ENCODE results near the gene NRARP. TPM values are rescaled to one million over a fixed set of nuclear protein-coding genes. Genes with fewer than 3 reads are reported as not detected.

NRARP gene
- total RNA-seq, 1 experiment from 2014 or later: 51.5 TPM

DNA sequence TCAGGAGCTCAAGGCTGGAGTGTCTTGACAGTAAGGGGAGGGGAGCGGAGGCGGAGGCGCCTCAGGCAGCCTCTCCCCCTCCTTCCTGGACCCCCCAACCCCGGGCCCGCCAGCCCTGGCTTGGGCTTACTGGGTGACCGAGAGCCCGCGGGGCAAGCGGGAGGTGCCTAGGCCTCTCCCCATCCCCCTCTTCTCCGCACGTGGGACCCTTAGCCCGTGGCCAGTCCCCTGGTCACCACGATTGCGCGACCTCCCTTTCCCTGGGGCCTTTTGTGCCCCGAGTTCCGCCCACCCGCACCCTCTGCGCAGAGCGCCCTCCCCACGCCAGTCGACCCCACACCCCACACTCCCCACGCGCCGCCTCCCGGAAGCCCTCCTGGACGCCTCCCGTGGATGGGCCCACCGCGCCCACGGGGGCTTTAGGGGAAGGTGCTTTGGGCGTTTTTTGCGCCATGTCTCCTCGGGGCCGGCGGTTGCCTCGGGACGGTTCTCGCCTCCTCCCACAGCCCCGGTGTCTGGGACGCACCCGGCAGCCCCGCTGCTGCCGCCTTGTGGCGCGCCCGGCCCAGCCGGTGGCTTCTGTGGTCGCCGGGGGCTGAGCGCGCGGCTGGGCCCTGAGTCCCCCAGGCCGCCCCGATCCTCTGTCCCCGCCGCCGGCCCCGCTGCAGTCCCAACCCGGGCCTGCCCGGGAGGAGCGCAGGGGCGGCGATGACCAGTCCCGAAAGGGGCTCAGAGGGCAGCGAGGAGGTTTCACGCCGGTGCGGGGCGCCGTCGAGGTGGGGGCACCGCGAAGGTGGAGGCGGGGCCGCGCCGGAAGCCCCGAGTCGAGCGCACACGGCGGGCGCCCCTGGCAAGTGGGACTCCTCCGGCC, 21.4 kb downstream of the NRARP start (continued):
- TF ChIP-seq HMGXB4 (CRISPR knock-in tag; IDR thresholded peaks at IDR 0.05) (peak; percentile 95), ZNF121 (CRISPR knock-in tag; IDR thresholded peaks at IDR 0.05) (no peak), RELA (CRISPR knock-in tag; IDR thresholded peaks at IDR 0.05; ENCODE audit: borderline replicate concordance) (no peak), TP53 (CRISPR knock-in tag; IDR thresholded peaks at IDR 0.05) (no peak), ESRRA (CRISPR knock-in tag; IDR thresholded peaks at IDR 0.05; ENCODE audit: borderline replicate concordance) (no peak), SOX15 (CRISPR knock-in tag; IDR thresholded peaks at IDR 0.05) (no peak)
- TF ChIP-seq, protein P1, sequence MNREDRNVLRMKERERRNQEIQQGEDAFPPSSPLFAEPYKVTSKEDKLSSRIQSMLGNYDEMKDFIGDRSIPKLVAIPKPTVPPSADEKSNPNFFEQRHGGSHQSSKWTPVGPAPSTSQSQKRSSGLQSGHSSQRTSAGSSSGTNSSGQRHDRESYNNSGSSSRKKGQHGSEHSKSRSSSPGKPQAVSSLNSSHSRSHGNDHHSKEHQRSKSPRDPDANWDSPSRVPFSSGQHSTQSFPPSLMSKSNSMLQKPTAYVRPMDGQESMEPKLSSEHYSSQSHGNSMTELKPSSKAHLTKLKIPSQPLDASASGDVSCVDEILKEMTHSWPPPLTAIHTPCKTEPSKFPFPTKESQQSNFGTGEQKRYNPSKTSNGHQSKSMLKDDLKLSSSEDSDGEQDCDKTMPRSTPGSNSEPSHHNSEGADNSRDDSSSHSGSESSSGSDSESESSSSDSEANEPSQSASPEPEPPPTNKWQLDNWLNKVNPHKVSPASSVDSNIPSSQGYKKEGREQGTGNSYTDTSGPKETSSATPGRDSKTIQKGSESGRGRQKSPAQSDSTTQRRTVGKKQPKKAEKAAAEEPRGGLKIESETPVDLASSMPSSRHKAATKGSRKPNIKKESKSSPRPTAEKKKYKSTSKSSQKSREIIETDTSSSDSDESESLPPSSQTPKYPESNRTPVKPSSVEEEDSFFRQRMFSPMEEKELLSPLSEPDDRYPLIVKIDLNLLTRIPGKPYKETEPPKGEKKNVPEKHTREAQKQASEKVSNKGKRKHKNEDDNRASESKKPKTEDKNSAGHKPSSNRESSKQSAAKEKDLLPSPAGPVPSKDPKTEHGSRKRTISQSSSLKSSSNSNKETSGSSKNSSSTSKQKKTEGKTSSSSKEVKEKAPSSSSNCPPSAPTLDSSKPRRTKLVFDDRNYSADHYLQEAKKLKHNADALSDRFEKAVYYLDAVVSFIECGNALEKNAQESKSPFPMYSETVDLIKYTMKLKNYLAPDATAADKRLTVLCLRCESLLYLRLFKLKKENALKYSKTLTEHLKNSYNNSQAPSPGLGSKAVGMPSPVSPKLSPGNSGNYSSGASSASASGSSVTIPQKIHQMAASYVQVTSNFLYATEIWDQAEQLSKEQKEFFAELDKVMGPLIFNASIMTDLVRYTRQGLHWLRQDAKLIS (CRISPR knock-in tag; IDR thresholded peaks at IDR 0.05; ENCODE audit: borderline replicate concordance): no peak

- no peak for ATAC-seq
- no peaks in the 10 kb centered on the region for H3K36me3 Mint-ChIP-seq
- DNase-seq (ENCODE audit: low spot score): no peak
- H3K27ac Mint-ChIP-seq: no peak overlapping the region
- H3K27me3 Mint-ChIP-seq (ENCODE audit: low read depth): peaks cover 19% of the 10 kb centered on the region
- no peak for TF ChIP-seq ZNF121 (CRISPR knock-in tag; IDR thresholded peaks at IDR 0.05)
- TF ChIP-seq, protein P2, sequence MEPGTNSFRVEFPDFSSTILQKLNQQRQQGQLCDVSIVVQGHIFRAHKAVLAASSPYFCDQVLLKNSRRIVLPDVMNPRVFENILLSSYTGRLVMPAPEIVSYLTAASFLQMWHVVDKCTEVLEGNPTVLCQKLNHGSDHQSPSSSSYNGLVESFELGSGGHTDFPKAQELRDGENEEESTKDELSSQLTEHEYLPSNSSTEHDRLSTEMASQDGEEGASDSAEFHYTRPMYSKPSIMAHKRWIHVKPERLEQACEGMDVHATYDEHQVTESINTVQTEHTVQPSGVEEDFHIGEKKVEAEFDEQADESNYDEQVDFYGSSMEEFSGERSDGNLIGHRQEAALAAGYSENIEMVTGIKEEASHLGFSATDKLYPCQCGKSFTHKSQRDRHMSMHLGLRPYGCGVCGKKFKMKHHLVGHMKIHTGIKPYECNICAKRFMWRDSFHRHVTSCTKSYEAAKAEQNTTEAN (CRISPR knock-in tag; IDR thresholded peaks at IDR 0.05): no peak
- TF ChIP-seq USF1 (CRISPR knock-in tag; IDR thresholded peaks at IDR 0.05): no peak
- no peak for TF ChIP-seq GTF2I (CRISPR knock-in tag; conservative IDR thresholded peaks at IDR 0.05)
- CTCF ChIA-PET: interaction anchor here (0.5 to 2.1 kb wide), 7 partner anchors 26 to 266 kb away, joined by 3 to 6 read pairs (median 3); partner anchors contain the start of genes EXD3 and NOXA1
- H3K4me1 Mint-ChIP-seq: peaks cover 16% of the 10 kb centered on the region
- POLR2A ChIA-PET: no interaction called here
- H3K4me3 Mint-ChIP-seq: no peak overlapping the region
- H3K9me3 Mint-ChIP-seq: no peaks in the 10 kb centered on the region
Measured at GRCh38 chr9:137279741-137280473, 22.2 kb downstream of the NRARP start.

GRCh38 chr9:137278721-137279711, 23.1 kb downstream of the NRARP start:
- DNase-seq (ENCODE audit: low spot score): no peak
- H3K4me3 Mint-ChIP-seq: no peak overlapping the region
- TF ChIP-seq ZNF232 (CRISPR knock-in tag; IDR thresholded peaks at IDR 0.05): no peak
- TF ChIP-seq SOX15 (CRISPR knock-in tag; IDR thresholded peaks at IDR 0.05): no peak
- no peak for TF ChIP-seq ELF4 (CRISPR knock-in tag; IDR thresholded peaks at IDR 0.05; ENCODE audit: low read depth)
- no peak for TF ChIP-seq JAZF1 (CRISPR knock-in tag; IDR thresholded peaks at IDR 0.05)
- TF ChIP-seq CDX4 (CRISPR knock-in tag; IDR thresholded peaks at IDR 0.05; ENCODE audit: borderline replicate concordance): no peak
- TF ChIP-seq ZNF532 (CRISPR knock-in tag; IDR thresholded peaks at IDR 0.05; ENCODE audit: borderline replicate concordance): no peak

More at GRCh38 chr9:137278721-137279711, 23.1 kb downstream of the NRARP start:
- Mint-ChIP-seq H3K27me3 (ENCODE audit: low read depth) (peaks cover 19% of the 10 kb centered on the region), H3K4me1 (peaks cover 21% of the 10 kb centered on the region), H3K36me3 (no peaks in the 10 kb centered on the region), H3K9me3 (no peaks in the 10 kb centered on the region), H3K27ac (no peak overlapping the region)
- ChIA-PET CTCF (interaction anchor here (0.5 to 2.1 kb wide), 7 partner anchors 25 to 266 kb away, joined by 3 to 6 read pairs (median 3); partner anchors contain the start of genes EXD3 and NOXA1), POLR2A (interaction anchor here (0.5 kb wide), 1 partner anchor 691 kb away, joined by 4 read pairs; no protein-coding TSS in a partner anchor)
- ATAC-seq: no peak

Data from WTC11 (cell line).